Muscle layer of duodenum (tissue), 2 donors: ENCODE measurements around the gene KLK2.

Experiments
- H3K27ac ChIP-seq: one replicate; pipeline ENCODE4 v1.7.0; 2013; ENCODE audit warnings: mild to moderate bottlenecking, low read length
- H3K27me3 ChIP-seq: one replicate; pipeline ENCODE4 v1.7.0; 2013; ENCODE audit warnings: low read depth, mild to moderate bottlenecking, control low read depth, low read length
- H3K36me3 ChIP-seq, 2 donors: one replicate each; pipeline ENCODE4 v1.7.0; 2013; ENCODE audit warnings: low read length in 2 of 2, control low read depth in 1 of 2, mild to moderate bottlenecking in 1 of 2; ENCODE audit not compliant: insufficient read depth in 2 of 2, control insufficient read depth in 1 of 2
- H3K4me1 ChIP-seq, 2 donors: one replicate each; pipeline ENCODE4 v1.7.0; 2013; ENCODE audit warnings: low read length in 2 of 2, mild to moderate bottlenecking in 2 of 2, control low read depth in 1 of 2, moderate library complexity in 1 of 2; ENCODE audit not compliant: insufficient read depth in 2 of 2, control insufficient read depth in 1 of 2
- H3K4me3 ChIP-seq, 2 donors: one replicate each; pipeline ENCODE4 v1.7.0; 2013; ENCODE audit warnings: low read length in 2 of 2, low read depth in 1 of 2, mild to moderate bottlenecking in 1 of 2
- H3K9me3 ChIP-seq, 2 donors: one replicate each; pipeline ENCODE4 v1.7.0; 2013; ENCODE audit warnings: low read length in 2 of 2, control low read depth in 1 of 2, mild to moderate bottlenecking in 1 of 2; ENCODE audit not compliant: control insufficient read depth in 1 of 2
- donor health status: healthy.

Gene KLK2

DNA sequence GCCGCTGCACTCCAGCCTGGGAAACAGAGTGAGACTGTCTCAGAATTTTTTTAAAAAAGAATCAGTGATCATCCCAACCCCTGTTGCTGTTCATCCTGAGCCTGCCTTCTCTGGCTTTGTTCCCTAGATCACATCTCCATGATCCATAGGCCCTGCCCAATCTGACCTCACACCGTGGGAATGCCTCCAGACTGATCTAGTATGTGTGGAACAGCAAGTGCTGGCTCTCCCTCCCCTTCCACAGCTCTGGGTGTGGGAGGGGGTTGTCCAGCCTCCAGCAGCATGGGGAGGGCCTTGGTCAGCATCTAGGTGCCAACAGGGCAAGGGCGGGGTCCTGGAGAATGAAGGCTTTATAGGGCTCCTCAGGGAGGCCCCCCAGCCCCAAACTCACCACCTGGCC lies at the start of gene KLK2:
Gene KLK2 (plus strand): TSS at position 384 of the 400 bp plus-strand sequence. CDS start 35 bp downstream, outside the sequence.
- no peak within 1 kb of the TSS for H3K4me3 ChIP-seq
- H3K9me3 ChIP-seq, result no peaks in the 10 kb centered on the region
- H3K4me1 ChIP-seq, result no peaks in the 10 kb centered on the region
- H3K36me3 ChIP-seq, result no peaks in the 10 kb centered on the region
- no peak within 1 kb of the TSS for H3K27ac ChIP-seq
- peaks cover 4% of the 10 kb centered on the region for H3K27me3 ChIP-seq

DNA sequence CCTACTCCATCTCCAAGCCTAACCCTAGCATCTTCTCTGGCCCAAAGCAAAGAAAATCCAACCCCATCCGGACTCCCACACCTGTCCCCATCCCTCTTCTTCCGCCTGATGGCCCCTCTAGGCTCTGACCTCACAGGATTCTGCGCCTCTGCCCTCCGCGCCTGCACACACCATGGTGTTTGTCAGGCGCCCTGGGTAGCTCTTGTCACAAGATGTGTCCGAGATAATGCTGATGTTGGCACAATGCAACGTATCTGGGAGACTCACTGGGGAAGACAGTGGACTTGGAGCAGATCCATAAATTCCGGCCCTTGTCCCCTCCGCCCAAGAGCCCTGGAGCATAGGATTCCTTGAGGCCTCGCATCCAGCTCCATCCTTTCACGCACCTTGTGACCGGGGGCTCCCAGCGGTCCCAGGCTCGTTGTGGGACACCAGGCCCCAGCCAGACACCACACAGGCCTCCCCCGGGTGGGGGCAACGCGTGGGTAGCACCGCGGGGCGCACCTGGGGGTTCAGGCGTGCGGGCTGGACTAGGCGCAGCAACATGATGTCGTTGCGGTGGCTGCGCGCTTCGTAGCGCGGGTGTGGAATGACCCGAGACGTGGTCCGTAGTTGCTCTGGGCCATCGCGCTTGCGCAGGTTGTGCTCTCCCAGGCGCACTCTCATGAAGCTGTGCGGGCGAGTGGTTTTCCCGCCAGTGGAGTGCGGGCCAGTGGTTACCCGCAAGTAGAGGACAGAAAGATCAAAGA lies 46.6 kb upstream of the KLK2 start:
- Histone ChIP-seq H3K9me3 (no peaks in the 10 kb centered on the region), H3K27ac (no peak overlapping the region), H3K4me3 (no peak overlapping the region), H3K36me3 (no peaks in the 10 kb centered on the region), H3K4me1 (no peaks in the 10 kb centered on the region), H3K27me3 (peaks cover 3% of the 10 kb centered on the region)

DNA sequence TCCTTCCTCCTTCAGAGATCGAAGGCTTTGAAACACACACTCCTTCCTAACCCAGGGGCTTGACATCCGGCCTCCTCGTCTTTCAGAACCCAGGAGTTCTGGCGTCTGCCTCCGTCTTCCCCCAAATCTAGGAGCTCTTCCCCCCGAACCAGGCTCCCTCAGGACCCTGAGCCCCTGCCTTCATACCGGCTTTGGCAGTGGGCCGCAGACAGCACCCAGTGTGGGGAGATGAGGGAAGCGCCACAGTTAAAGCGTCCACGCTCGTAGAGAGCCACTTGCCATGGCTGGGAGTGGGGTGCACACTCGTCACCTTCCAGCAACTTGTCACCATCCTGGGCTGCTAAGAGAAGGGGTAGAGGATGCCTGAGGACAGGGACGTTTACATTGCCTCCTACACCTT lies 45.8 kb upstream of the KLK2 start:
- Histone ChIP-seq H3K36me3 (no peaks in the 10 kb centered on the region), H3K4me1 (no peaks in the 10 kb centered on the region), H3K9me3 (no peaks in the 10 kb centered on the region), H3K4me3 (no peak overlapping the region), H3K27me3 (no peaks in the 10 kb centered on the region), H3K27ac (no peak overlapping the region)

DNA sequence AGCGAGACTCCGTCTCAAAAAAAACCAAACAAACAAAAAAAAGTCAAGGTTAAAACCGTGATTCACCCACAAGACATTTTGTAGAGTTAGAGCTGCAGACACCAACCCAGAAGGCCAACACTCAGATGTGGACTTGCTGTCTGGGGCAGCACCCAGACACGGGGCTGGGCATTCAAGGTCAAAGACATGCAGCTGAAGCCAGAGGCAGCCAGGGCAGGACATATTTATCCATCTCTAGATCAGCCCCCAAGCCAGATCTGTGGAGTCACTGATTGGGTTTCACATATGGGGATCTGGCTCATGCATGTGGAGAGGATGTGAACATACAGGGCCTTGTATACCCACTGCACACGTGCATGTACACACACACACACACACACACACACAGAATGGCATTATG lies 43.4 kb upstream of the KLK2 start:
- no peak overlapping the region for H3K4me3 ChIP-seq
- H3K27me3 ChIP-seq, result peaks cover 1% of the 10 kb centered on the region
- H3K27ac ChIP-seq, result no peak overlapping the region
- no peaks in the 10 kb centered on the region for H3K4me1 ChIP-seq
- H3K9me3 ChIP-seq, result no peaks in the 10 kb centered on the region
- H3K36me3 ChIP-seq, result no peaks in the 10 kb centered on the region

DNA sequence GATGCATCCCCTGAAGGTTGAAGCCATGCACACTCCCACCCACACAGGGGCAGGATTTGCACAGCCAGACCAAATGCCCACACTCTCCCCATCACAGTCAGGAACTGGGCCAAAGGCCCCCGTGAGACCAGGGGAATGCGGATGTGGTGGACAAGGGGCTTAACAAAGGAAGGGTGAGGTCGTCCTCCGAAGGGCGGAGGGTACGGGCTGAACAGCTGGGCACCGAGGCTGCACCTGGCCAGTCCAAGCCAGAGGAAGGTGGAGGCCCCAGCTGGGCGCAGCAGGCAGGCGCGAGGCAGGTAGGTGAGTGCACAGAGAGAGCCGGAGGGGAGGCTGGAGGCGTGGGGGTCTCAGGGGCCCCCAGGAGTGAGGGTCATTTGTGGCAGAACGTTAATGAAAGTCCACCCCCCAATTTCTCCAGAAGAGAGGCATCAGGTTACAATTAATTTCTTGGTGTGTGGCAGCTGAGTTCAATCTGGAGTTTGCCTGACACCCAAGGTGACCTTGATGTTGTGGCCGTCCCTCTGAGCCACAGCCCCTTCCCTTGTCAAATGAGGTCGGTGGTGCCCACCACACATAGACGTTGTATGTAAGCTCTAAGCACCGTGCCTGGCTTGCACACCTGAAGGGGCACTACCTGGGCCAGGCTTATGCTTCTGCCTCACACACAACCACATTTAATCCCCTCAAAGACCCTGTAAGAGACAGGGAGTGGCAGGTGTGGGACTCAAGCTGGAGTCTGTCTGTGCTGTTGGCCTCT lies 42.8 kb upstream of the KLK2 start:
- no peak overlapping the region for H3K4me3 ChIP-seq
- peaks cover 0 to 4% of the 10 kb centered on the region in 2 donors for H3K4me1 ChIP-seq
- H3K9me3 ChIP-seq, result no peaks in the 10 kb centered on the region
- no peaks in the 10 kb centered on the region for H3K36me3 ChIP-seq
- H3K27ac ChIP-seq, result no peak overlapping the region
- H3K27me3 ChIP-seq, result peaks cover 4% of the 10 kb centered on the region

DNA sequence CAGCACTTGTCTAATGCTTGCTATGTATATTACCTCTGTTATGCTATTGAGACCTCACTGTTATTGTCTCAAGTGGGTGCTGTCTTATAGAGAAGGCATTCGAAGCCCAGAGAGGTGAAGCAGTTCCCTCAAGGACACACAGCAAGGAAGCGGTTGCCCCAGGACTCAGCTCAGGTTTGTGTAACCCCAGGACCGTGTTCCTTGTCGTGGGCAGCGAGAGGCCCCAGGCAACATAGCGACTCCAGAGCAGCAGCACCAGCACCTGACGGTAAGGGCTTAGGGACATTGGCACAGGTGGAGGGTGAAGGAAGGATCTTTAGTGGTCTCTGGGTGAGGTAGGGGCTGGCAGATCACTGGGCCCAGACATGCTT lies 42.2 kb upstream of the KLK2 start:
- no peak overlapping the region for H3K4me3 ChIP-seq
- H3K4me1 ChIP-seq, result peaks cover 0 to 9% of the 10 kb centered on the region in 2 donors
- H3K27me3 ChIP-seq, result peaks cover 4% of the 10 kb centered on the region
- H3K9me3 ChIP-seq, result no peaks in the 10 kb centered on the region
- no peak overlapping the region for H3K27ac ChIP-seq
- H3K36me3 ChIP-seq, result no peaks in the 10 kb centered on the region

DNA sequence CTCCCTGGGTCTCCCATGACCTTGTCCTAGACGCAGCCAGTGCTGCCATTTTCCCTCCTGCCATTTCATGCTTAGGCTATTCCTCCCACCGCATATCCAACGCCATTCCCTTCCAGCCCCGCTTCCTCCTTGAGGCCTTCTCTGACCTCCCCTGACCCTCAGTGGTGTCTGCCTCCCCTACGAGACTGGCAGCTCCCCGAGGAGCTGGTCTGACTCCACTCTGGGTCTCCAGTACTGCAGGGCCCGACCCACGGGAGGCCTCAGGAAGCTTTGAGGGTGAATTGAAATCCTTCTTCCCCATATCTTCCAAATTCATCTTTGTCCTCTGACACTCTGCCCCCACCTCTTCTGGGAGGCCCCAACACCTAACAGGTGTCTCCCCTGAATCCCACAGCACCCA lies 40.6 kb upstream of the KLK2 start:
- no peak overlapping the region for H3K27ac ChIP-seq
- H3K4me3 ChIP-seq, result no peak overlapping the region
- no peaks in the 10 kb centered on the region for H3K9me3 ChIP-seq
- H3K27me3 ChIP-seq, result peaks cover 4% of the 10 kb centered on the region
- no peaks in the 10 kb centered on the region for H3K36me3 ChIP-seq
- H3K4me1 ChIP-seq, result peaks cover 0 to 13% of the 10 kb centered on the region in 2 donors

DNA sequence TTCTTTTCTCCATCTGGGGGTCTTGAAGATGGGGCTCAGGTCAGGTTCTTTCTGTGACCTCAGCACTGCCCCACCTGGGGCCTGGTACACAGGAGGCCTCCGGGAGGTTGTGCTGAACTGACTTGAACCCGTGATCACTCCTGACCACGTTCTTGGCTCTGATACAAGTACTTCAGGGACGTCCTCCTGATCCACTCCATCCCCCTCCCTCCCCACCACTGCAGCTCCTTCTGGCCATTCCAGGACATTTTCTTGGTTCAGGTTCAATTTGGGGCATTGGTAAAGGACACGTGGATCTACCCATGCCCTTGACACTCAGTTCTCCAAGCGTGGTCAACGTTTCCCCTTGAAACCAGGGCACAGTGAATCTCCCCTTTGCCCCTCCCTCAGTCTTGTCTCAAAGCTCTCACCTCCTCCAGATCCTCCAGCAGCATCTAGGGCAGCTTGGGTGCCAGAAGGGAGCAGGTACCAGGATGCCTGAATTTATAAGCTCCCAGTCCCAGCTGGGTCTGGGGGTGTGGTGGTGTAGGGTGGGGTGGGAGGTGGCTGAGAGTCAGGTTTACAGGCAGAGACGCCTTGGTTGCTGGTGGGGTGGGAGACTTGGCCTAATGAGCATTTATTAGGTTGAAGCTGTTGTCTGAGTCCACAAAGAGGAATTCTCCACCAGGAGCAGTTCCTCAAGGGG lies 40.0 kb upstream of the KLK2 start, which contains the start of gene KLK15:
Gene KLK15 (minus strand): TSS at position 458 of the 685 bp plus-strand sequence. CDS start 2,082 bp downstream, outside the sequence.
- H3K36me3 ChIP-seq, result no peaks in the 10 kb centered on the region
- H3K4me3 ChIP-seq, result no peak within 1 kb of the TSS
- H3K27me3 ChIP-seq, result peaks cover 4% of the 10 kb centered on the region
- peaks cover 0 to 13% of the 10 kb centered on the region in 2 donors for H3K4me1 ChIP-seq
- H3K9me3 ChIP-seq, result no peaks in the 10 kb centered on the region
- no peak within 1 kb of the TSS for H3K27ac ChIP-seq

DNA sequence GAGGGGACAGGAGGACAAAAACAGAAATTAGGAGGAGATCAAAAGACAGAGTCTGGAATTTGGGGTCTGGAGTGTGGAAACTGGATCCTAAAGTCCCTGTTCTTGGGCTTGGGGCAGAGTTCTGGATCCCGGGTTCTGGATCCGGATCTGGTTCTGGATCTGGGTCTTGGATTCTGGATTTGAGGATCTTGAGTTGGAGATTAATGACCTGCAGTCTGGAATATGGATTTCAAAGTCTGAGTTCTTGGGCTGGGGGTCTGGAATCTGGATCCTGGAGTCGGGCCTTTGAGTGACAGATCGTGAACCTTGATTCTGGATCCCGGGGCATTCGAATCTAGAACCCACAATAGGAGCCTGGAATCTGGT lies 39.5 kb upstream of the KLK2 start:
- peaks cover 4% of the 10 kb centered on the region for H3K27me3 ChIP-seq

DNA sequence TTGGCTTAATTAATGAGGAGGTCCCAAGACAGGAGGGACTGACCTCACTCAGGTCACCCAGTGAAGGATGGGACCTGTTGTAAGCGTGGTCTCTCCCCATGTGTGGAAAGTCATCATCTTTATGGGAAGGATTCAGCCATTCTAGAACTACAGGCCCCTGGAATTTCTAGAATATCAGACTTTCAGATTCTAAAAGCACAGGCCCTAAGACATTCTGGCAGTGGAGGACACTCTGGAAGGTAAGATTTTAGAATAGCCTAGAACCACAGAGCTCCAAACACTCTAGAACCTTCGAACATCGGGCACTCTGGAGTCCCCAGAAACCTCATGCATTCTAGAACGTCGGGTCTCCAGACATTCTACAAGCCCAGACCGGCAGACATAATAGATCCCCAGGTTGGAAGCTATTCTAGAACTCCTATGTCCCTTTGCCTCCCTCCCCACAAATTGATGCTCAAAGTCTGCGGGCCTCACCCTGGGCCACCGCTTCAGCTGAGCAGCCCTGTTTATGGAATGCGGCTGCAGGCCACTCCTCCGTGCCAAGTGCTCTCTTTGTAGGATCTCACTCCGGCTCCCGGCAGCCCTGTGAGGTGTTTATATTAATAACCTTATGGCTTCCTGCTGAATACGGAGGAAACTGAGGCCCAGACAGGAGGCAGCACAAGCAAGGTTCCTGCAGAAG lies 38.0 kb upstream of the KLK2 start:
- Histone ChIP-seq H3K27ac (no peak overlapping the region), H3K36me3 (no peaks in the 10 kb centered on the region), H3K27me3 (peaks cover 4% of the 10 kb centered on the region), H3K9me3 (no peaks in the 10 kb centered on the region), H3K4me3 (peak overlapping the region; percentile 57 to 71), H3K4me1 (peaks cover 0 to 13% of the 10 kb centered on the region in 2 donors)

More for the DNA sequence above, 39.5 kb upstream of the KLK2 start:
- Histone ChIP-seq H3K4me1 (peaks cover 0 to 13% of the 10 kb centered on the region in 2 donors), H3K9me3 (no peaks in the 10 kb centered on the region), H3K4me3 (no peak overlapping the region), H3K27ac (no peak overlapping the region), H3K36me3 (no peaks in the 10 kb centered on the region)
